Measurements from ENCODE around the gene SGIP1. TPM values are rescaled to one million over a fixed set of nuclear protein-coding genes. Genes with fewer than 3 reads are reported as not detected.
A peak's percentile ranks its signal among the peaks of the same experiment; 100 is the strongest.

The SGIP1 gene
- total and polyA plus RNA-seq, 2 donors (not counting 3 experiments of a cell fraction or from before 2014, with no cell fraction given) = 30.9 to 68.9 TPM

DNA sequence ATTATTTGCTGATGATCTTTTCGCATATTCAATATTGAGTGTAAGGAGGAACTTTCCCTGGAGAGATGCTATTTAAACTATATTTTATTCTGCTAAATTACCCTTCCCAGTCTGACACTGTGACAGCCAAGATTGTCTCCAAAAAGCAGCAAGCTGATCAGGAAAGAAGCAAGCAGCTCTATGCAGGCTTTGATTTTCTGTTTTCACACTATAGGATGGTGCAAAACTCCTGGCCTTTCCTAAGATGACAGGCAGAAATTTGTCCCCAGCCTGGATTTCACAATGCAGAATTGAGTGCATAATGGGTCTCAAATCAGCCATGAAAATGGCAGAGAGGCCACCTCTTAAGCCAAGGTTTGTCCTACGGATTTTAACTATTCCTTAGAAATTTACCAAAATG lies 1.1 kb downstream of the SGIP1 start:
- no peak for TF ChIP-seq GATA2 (IDR thresholded peaks at IDR 0.05; ENCODE audit: insufficient read depth, insufficient read length, low read depth, low read length)
- TF ChIP-seq, protein P1, sequence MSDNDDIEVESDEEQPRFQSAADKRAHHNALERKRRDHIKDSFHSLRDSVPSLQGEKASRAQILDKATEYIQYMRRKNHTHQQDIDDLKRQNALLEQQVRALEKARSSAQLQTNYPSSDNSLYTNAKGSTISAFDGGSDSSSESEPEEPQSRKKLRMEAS (IDR thresholded peaks at IDR 0.05; ENCODE audit: insufficient read depth, insufficient read length) = no peak
- TF ChIP-seq, protein P2, sequence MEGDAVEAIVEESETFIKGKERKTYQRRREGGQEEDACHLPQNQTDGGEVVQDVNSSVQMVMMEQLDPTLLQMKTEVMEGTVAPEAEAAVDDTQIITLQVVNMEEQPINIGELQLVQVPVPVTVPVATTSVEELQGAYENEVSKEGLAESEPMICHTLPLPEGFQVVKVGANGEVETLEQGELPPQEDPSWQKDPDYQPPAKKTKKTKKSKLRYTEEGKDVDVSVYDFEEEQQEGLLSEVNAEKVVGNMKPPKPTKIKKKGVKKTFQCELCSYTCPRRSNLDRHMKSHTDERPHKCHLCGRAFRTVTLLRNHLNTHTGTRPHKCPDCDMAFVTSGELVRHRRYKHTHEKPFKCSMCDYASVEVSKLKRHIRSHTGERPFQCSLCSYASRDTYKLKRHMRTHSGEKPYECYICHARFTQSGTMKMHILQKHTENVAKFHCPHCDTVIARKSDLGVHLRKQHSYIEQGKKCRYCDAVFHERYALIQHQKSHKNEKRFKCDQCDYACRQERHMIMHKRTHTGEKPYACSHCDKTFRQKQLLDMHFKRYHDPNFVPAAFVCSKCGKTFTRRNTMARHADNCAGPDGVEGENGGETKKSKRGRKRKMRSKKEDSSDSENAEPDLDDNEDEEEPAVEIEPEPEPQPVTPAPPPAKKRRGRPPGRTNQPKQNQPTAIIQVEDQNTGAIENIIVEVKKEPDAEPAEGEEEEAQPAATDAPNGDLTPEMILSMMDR (IDR thresholded peaks at IDR 0.05; ENCODE audit: extremely low read depth in 1 of 2, insufficient read depth in 1 of 2, low read depth in 1 of 2, low read length in 2 of 2) = no peak
- no peak for TF ChIP-seq POLR2A (IDR thresholded peaks at IDR 0.05; ENCODE audit: low read depth, low read length)
- no peak for TF ChIP-seq MYC (IDR thresholded peaks at IDR 0.05; ENCODE audit: low read depth, low read length)
- POLR2A ChIA-PET = interaction anchor here (0.9 to 1.9 kb wide), 3 partner anchors 8 to 88 kb away, joined by 3 to 5 read pairs (median 4); no protein-coding TSS in a partner anchor
- intact Hi-C loops (cut with micrococcal nuclease) = loop anchor here (1.0 kb wide), 1 partner anchor 8 kb away; no protein-coding TSS in a partner anchor
- no peaks in the 10 kb centered on the region for H3K79me2 ChIP-seq (ENCODE audit: control insufficient read depth, insufficient read depth, low read length)
- BruUV-seq (replicated peaks) = no TSS peak
- H3K4me2 ChIP-seq (ENCODE audit: insufficient read depth, low read length) = peak overlapping the region; percentile 78
- CTCF ChIA-PET = interaction anchor here (1.0 to 3.6 kb wide), 10 partner anchors 8 to 198 kb away, joined by 3 to 19 read pairs (median 5); no protein-coding TSS in a partner anchor
- no peak for DNase-seq (ENCODE audit: low read depth, low spot score)
- no peak overlapping the region for H2AFZ ChIP-seq (ENCODE audit: low read depth, low read length)
- H3K9me1 ChIP-seq (replicated peaks; ENCODE audit: control insufficient read depth, extremely low read depth, insufficient read depth, low read length) = no peaks in the 10 kb centered on the region
- no peak overlapping the region for H3K27ac ChIP-seq (ENCODE audit: insufficient read depth, low read depth, low read length)
- H3K27me3 ChIP-seq (ENCODE audit: control insufficient read depth in 2 of 2, insufficient read depth in 2 of 2, low read length in 2 of 2) = no peaks in the 10 kb centered on the region
- H3K4me3 ChIP-seq (replicated peaks in 1 of 3; ENCODE audit: insufficient read depth in 1 of 3, low read depth in 1 of 3, low read length in 3 of 3) = peak overlapping the region in 2 of 3 experiments; percentile 47 to 66
- H3K9me3 ChIP-seq (replicated peaks; ENCODE audit: control insufficient read depth, insufficient read depth, low read length) = no peaks in the 10 kb centered on the region
- dilution Hi-C loops (cut with MboI; ENCODE audit: extremely low pct_ligation_motif_present, low sequenced_read_pairs) = loop anchor here (25.0 kb wide), 1 partner anchor 198 kb away; no protein-coding TSS in a partner anchor
- H3K36me3 ChIP-seq (ENCODE audit: control insufficient read depth in 2 of 2, extremely low read depth in 1 of 2, insufficient read depth in 2 of 2, low read length in 2 of 2) = no peaks in the 10 kb centered on the region
- H4K20me1 ChIP-seq (replicated peaks; ENCODE audit: control insufficient read depth, extremely low read depth, insufficient read depth, low read length) = no peaks in the 10 kb centered on the region
- H3K9ac ChIP-seq (replicated peaks; ENCODE audit: extremely low read depth, insufficient read depth, low read length) = peak overlapping the region; percentile 29
- H3K4me1 ChIP-seq (ENCODE audit: control insufficient read depth, extremely low read depth, insufficient read depth, low read length) = peaks cover 30% of the 10 kb centered on the region
- no peak for FAIRE-seq
